Eye (tissue), 1 donor: ENCODE results near the gene SRRM3.
A peak's percentile ranks its signal among the peaks of the same experiment; 100 is the strongest.
"Not testable (repeated sequence)": the region's sequence is repeated elsewhere in the genome, so short reads cannot be mapped to it uniquely, and the experiment has no call there.

ENCODE experiments used
- DNase-seq: peaks from one replicate; pipeline ENCODE4 v3.0.0-alpha.2; 2015

The SRRM3 gene

DNA sequence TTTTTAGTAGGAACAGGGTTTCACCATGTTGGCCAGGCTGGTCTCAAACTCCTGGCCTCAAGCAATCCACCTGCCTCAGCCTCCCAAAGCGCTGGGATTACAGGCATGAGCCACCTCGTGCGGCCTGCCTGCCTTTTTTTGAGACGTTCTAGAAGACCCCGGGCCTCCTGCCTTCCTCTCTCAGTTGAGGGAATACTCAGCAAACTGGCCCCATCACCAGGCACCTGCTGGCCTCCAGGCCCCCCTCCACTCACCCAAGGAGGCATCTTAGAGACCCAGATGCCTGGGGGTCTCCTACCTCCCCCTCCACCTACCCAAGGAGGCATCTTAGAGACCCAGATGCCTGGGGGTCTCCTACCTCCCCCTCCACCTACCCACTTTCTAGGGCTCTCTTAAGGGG lies 91.2 kb downstream of the SRRM3 start:
- DNase-seq: not testable (repeated sequence)

DNA sequence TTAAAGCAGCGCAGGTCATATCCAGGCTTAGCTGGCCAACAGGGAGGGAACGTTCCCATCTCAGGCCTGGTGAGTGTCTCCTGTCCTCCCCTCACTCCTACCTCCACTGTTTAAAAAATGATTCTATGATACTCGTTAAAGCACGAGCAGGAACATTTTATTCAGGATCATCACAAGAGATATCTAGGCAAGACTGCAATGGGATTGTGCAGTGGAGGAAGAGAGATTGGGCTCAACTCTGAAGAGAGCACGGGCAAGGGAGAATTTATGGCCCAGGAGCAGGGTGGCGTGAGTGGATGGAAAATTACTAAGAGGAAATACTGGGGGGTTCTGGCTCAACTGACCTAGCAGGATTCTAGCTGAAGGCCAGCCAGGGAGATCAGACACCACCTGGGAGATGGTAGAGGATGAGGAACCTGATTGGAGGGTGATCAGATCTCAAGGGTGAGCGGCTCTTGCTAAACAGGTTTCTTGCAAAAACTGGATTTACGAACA lies 91.8 kb downstream of the SRRM3 start:
- no peak for DNase-seq

DNA sequence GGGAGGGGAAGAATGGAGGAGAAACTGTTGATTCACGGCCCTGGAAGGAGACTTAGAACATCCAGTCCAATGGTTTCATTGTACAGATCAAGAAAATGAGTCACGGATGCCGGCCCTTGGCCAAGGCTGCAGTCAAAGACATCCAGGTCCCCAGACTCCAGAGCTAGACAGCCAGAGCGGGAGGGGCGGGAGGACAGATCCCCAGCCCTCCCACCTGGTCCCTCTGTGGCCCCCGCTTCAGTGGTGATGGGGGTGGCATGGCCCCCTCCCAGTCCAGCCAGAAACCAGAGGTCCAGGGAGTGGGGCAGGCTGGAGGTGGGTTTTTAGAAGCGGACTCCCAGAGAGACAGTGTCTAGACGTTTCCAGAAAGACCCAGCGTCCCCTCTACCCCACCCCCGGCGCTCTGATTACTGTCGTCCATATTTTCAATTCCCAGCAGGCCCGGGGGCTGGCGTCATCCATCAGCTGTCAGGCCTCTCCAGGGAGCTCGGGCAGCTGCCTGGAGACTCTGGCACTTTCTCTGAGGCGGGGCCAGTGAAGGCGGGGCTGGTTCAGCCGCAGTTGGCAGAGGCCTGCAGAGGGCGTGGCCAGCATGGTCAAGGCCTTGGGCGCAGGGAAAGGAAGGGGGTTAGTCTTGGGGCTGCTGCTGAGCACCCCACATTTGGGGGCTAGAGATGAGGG lies 92.8 kb downstream of the SRRM3 start:
- DNase-seq: peak; percentile 94

DNA sequence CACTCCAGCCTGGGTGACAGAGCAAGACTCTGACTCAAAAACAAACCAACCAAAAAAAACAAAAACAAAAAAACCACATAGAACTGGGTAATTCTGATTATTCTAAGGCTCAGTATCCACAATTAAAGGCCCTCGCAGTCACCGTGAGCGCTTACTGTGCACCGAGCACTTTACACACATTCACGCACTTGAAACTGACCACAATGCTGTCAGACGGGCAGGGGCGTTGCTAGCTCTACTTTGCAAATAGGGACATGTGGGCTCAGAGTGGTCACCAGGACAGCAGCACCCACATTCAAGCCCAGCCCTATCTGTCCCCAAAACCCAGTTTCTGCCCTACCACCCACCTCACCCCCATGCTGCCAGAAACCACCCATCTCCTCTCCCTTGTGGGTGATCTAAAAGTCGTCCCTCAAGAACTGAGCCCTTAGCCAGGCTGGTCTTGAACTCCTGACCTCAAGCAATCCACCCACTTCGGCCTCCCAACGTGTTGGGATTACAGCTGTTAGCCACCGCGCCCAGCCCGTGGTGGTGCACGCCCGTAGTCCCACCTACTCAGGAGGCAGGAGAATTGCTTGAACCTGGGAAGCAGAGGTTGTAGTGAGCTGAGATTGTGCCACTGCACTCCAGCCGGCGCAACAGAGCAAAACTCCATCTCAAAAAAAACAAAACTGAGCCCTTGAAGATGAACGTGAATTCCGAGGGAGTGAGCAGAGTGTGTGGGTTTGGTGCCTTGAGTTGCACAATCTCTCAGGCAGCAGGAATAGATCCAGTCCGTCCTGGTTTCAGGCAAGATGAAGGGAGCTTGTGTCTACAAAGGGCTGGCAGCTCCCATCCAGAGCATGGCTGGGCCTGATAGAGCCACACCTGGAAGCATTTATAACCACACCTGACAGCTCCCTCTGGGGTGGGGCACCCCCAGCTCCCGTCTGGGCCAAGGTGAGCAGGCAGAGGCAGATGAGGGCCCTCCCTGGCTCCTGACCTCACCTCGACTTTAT lies 95.3 kb downstream of the SRRM3 start:
- DNase-seq: no peak

DNA sequence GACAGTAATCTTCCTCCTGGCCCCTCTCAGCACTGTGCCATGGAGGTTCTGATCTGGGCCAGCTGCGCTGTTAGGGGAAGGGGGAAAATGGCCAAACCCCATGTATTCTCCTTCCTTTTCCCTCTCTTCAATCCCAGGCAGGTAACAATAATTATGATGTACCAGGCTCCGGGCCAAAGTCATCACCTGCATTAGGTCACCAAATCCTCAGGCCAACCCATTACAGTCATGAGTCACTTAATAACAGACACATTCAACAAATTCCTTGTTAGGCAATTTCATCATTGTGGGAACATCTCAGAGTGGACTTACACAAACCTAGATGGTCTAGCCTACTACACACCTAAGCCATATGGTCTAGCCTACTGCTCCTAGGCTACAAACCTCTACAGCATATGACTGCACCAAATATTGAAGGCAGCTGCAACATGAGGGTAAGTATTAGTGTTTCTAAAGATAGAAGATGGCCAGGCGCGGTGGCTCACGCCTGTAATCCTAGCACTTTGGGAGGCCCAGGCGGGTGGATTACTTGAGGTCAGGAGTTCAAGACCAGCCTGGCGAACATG lies 98.6 kb downstream of the SRRM3 start:
- no peak for DNase-seq

DNA sequence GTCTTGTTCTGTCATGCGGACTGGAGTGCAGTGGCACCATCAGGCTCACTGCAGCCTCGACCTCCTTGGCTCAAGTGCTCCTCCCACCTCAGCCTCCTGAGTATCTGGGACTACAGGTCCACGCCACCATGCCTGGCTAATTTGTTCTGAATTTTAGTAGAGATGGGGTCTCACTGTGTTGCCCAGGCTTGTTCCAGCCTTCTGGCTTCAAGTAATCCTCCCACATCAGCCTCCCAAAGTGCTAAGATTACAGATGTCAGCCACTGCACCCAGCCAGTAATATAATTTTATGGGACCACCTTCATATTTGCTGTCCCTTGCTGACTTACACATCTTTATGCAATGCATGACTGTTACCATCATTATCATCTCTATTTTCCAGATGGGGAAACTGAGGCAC lies 99.3 kb downstream of the SRRM3 start:
- DNase-seq: no peak

DNA sequence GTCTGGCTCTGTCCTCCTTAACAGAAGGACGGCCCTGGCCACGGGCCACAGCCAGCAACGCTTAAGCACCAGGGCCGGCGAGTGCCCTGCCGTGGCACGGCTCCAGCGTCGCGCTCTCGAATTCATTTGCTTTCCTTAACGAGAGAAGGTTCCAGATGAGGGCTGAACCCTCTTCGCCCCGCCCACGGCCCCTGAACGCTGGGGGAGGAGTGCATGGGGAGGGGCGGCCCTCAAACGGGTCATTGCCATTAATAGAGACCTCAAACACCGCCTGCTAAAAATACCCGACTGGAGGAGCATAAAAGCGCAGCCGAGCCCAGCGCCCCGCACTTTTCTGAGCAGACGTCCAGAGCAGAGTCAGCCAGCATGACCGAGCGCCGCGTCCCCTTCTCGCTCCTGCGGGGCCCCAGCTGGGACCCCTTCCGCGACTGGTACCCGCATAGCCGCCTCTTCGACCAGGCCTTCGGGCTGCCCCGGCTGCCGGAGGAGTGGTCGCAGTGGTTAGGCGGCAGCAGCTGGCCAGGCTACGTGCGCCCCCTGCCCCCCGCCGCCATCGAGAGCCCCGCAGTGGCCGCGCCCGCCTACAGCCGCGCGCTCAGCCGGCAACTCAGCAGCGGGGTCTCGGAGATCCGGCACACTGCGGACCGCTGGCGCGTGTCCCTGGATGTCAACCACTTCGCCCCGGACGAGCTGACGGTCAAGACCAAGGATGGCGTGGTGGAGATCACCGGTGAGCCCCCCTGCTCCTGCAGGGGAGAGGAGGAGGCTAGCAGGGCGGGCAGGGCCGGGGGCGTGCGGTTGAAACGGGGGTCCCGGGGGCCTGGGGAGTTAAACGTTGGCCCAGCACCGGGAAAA lies 100.9 kb downstream of the SRRM3 start, which contains the start of gene HSPB1:
Gene HSPB1 (plus strand): TSS at position 327 of the 855 bp plus-strand sequence. CDS start 40 bp downstream, at position 367.
- DNase-seq: peak; percentile 92

DNA sequence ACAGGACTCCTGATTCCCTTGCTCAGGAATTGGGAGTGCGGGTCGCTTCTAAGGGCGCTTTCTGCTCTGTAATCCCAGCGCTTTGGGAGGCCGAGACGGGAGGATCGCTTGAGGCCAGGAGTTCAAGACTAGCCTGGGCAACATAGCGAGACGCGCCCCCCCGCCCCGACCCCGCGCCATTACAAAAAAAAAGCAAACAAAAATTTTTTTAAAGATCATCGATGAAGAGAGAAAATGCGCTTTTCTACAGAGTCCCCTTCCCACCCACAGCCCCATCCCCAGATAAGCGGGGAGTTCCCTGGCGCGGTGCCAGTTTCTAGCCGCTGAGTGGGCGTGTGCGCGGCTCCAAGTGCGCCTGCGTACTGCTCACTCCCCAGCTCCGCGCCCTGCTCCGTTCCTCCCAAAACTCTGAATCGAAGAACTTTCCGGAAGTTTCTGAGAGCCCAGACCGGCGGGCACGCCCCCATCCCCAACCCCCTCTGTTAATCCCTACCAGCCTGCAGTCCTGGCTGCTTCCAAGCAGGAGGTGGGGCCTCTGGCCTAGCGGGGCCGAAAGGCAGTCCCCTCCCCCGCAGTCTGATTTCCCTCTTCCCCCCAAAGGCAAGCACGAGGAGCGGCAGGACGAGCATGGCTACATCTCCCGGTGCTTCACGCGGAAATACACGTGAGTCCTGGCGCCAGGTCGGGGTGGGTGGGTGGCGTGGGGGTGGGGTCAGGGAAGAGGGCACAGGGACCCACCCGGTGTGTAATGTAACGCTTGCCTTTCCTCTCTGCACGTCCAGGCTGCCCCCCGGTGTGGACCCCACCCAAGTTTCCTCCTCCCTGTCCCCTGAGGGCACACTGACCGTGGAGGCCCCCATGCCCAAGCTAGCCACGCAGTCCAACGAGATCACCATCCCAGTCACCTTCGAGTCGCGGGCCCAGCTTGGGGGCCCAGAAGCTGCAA lies 101.8 kb downstream of the SRRM3 start:
- peak; percentile 96 for DNase-seq

DNA sequence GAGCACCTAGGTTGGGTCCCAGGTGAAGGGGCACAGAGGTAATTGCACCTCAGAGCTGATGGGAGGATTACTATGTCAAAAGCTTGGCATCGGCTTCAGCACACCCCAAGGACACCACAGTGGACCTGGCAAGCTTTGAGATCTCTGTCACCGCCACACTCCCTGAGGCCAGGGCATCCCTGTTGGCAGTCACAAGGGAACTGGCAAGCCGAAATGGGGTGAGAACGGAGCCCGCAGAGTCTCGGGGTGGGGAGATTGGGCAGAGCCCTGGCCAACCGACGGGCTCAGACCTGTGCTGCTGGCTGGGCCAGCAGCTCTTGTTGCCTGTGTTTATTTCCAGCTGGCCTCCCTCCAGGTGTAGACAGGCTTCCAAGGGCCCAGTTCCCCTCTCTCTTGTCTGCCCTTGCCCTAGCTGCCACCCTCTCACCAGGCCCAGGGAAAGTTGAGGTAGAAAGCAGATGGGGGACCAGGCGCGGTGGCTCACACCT lies 103.2 kb downstream of the SRRM3 start:
- DNase-seq: no peak

DNA sequence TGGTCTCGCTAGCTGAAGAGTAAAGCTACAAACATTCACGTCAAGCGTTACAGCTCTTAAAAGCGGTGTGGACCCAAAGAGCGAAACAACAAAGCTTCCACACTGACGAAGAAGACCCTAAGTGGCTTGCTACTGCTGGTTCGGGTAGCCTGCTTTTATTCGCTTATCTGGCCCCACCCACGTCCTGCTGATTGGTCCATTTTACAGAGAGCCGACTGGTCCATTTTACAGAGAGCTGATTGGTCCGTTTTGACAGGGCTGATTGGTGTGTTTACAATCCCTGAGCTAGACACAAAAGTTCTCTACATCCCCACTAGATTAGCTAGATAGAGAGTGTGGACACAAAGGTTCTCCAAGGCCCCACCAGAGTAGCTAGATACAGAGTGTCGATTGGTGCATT lies 107.2 kb downstream of the SRRM3 start:
- DNase-seq: not testable (repeated sequence)

DNA sequence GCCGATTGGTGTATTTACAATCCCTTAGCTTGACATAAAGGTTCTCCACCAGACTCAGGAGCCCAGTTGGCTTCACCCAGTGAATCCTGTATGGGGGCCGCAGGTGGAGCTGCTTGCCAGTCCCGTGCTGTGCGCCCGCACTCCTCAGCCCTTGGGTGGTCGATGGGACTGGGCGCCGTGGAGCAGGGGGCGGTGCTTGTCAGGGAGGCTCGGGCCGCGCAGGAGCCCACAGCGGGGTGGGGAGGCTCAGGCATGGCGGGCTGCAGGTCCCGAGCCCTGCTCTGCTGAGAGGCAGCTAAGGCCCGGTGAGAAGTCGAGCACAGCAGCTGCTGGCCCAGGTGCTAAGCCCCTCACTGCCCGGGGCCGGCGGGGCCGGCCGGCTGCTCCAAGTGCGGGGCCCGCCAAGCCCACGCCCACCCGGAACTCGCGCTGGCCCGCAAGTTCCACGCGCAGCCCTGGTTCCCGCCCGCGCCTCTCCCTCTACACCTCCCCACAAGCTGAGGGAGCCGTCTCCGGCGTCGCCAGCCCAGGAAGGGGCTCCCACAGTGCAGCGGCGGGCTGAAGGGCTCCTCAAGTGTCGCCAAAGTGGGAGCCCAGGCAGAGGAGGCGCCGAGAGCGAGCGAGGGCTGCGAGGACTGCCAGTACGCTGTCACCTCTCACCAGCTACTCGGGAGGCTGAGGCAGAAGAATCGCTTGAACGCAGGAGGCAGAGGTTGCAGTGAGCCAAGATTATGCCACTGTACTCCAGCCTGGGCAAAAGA lies 107.8 kb downstream of the SRRM3 start:
- DNase-seq: not testable (repeated sequence)

DNA sequence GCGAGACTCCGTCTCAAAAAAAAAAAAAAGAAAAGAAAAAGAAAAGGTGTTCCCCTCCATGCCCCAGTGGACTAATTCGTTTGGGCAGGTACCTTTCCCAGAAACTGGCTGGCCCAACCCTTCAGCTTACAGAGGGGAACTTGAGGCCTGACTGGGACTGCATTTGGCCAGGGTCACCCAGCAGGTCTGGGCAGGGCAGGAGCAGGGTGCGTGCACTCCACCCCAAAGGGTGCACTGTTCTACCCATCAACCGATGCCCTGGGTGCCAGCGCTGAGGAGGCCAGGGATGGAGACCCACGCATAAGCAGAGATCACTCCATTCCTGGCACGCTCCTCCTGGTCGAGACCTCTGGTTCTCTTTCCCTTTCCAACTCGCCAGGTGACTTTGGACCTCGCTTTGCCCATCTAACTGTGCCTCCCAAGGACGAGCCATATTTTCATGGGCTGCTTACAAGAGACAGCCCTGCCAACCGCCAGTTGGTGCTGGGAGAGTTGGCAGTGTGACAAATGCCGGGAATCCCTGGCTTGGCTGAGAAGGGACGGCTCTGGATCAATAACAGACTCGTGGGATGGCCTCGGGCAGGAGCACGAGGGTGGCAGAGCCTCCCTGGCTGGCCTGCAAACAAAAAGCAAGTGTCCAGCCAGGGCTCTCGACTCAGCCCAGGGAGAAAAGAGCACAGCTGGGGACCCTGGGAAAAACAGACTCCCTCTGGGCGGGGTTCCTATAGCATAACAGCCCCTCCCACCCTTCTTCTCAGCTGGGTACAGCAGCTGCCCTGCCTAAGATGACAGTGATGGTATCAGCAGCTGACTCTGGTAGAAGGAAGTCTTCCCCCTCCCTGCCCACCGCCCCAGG lies 108.6 kb downstream of the SRRM3 start:
- DNase-seq: peak; percentile 71

DNA sequence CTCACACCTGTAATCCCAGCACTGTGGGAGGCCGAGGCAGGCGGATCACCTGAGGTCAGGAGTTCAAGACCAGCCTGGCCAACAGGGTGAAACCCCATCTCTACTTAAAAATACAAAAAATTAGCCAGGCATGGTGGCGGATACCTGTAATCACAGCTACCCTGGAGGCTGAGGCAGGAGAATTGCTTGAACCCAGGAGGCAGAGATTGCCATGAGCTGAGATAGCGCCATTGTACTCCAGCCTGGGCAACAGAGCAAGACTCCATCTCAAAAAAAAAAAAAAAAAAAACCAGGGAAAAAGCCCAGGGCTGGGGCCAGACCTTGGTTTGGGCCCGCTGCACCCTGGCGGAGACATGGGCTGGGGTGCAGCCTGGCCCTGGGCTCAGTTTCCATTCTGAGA lies 110.1 kb downstream of the SRRM3 start:
- DNase-seq: not testable (repeated sequence)

DNA sequence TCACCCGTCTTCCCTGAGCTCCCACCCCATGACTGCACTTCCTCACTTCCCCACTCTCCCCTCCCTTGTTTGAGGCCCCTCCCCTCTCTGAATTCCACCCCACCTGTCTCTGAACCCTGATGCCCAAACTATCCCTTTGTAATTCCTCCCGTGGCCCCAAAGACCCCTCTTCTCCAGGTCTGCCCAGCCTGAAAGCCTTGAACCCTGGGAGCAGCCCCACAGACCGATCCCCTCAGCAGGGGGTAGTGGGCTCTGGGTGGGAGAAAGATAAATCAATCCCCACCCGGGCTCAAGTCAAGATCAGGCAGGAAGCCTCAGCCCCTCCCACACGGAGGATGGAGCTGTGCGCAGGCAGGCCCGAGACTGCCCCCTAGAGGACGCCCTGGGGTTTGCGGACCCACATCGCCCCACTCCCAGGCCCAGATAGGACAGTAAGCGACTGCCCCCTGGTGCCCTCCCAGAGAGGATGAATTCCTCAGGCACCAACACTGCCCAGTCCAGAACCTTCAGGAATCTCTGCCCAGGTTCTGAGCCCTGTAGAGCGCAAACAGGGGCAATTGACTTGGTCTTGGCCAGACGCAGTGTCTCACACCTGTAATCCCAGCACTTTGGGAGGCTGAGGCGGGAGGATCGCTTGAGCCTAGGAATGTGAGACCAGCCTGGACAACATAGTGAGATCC lies 112.5 kb downstream of the SRRM3 start:
- peak; percentile 97 for DNase-seq

DNA sequence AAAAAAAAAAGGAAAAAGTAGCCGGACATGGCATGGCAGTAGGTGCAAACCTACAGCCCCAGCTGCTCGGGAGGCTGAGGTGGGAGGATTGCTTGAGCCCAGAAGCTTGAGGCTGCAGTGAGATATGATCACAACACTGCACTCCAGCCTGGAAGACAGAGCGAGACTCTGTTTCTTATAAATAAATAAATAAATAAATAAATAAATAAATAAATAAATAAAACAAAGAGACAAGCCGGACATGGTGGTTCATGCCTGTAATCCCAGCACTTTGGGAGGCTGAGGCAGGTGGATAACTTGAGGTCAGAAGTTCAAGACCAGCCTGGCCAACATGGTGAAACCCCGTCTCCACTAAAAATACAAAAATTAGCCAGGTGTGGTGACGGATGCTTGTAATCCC lies 113.0 kb downstream of the SRRM3 start:
- not testable (repeated sequence) for DNase-seq

DNA sequence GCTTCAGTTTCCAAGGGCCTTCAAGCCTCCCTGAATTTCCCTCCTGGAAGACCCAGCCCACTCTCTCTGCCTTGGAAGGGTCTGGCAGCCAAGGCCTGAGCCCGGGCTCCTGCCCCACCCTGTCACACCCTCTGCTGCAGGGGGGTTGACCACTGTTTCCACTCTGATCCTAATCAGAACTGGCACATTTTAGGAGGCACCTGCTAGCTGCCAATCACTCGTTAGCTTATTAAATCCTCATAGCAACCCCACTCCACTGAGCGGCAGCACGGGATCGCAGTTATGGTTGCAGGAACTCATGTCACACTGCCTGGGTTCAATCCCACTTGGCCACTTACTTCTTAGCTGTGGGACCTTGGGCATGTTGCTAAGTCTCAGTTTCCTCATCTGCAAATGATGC lies 113.7 kb downstream of the SRRM3 start:
- peak; percentile 65 for DNase-seq

DNA sequence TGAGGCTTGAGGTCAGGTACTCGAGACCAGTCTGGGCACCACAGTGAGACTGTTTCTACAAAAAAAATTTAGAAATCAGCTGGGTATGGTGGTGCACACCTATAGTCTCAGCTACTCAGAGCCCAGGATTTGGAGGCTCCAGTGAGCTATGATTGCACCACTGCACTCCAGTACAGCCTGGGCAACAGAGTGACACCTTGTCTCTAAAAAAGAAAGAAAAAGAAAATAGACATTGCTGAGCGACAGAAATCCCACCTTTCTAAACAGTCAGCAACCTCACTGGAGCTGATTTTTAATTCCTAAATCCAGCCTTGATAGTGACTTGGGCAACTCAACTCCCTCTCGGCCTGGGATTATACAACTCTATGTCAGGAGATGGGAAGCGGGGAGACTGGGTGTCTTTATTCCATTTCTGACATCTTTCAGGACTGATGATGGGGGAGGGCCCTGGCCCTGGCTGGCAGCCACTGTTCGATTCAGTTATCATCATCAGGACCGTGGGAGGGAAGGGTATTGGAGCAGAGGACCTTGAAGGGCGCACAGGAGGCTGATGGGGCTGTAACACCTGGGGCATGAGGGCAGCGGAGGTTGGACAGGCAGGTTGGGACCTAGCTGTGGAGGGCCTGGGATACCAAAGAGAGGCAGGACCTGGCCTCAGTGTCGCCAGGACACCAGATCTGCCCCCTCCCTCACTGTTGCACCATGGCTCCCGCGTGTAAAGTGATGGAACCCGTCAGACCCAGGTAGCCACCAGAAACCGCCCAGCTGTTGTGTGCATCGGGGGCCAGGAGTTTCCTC lies 115.5 kb downstream of the SRRM3 start:
- DNase-seq: no peak
